Measurements from ENCODE around the gene MINDY4B. TPM values are rescaled to one million over a fixed set of nuclear protein-coding genes. Genes with fewer than 3 reads are reported as not detected.

The MINDY4B gene
- polyA plus RNA-seq, 1 of the 3 experiments (the other 2 are of a cell fraction), result not detected

DNA sequence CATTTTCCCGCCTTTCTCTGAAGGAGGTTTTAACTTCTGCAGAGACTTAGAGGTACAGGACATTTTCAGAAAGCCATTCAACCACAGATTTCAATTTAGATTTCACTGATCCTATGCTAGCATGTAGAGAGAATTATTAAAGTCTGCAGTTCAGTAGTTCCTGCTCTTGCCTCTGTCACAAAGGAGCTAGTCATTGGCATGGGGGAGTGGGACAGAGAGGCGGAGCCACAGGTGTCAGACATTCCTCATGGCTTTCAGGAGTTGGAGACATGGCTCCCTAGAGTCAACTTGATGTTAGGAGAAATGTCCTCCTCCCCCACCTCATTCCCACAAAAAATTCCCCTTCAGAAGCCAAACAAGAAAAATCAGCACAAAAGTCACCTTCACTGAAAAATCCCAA lies 76.2 kb downstream of the MINDY4B start:
- Histone ChIP-seq H3K36me3 (replicated peaks in 1 of 2; ENCODE audit: control insufficient read depth in 1 of 2, insufficient read depth in 2 of 2, low read length in 1 of 2) (no peaks in the 10 kb centered on the region), H3K9me2 (no peaks in the 10 kb centered on the region), H3F3A (replicated peaks; ENCODE audit: insufficient read depth) (no peaks in the 10 kb centered on the region), H3K27ac (ENCODE audit: low read depth in 2 of 2, low read length in 1 of 2) (no peak overlapping the region), H3K79me2 (ENCODE audit: insufficient read depth) (no peaks in the 10 kb centered on the region), H3K4me3 (ENCODE audit: low read depth in 2 of 2, low read length in 1 of 2) (no peak overlapping the region), H4K20me1 (ENCODE audit: insufficient read depth) (no peaks in the 10 kb centered on the region), H3K4me1 (ENCODE audit: control insufficient read depth in 1 of 2, insufficient read depth in 2 of 2, low read depth in 1 of 2, low read length in 1 of 2) (peaks cover 0 to 5% of the 10 kb centered on the region in 2 experiments; a peak in 1 of 4 replicates), H3K9me3 (no peaks in the 10 kb centered on the region), H2AFZ (ENCODE audit: low read depth) (no peak overlapping the region), H3K9ac (no peak overlapping the region), H3K4me2 (no peak overlapping the region), H3K27me3 (ENCODE audit: insufficient read depth) (peaks cover 35% of the 10 kb centered on the region)
- CTCF ChIA-PET, result interaction anchor here (0.9 kb wide), 1 partner anchor 41 kb away, joined by 3 read pairs; no protein-coding TSS in a partner anchor
- DNase-seq, result no peak
- 8% methylated on average over 2 of the region's 2 CpGs for WGBS (ENCODE audit: low lambda C conversion rate)
- TF ChIP-seq RCOR1 (IDR thresholded peaks at IDR 0.05; ENCODE audit: low read length) (no peak), IRF3 (IDR thresholded peaks at IDR 0.05; ENCODE audit: low read depth, low read length) (no peak)
- POLR2A ChIA-PET, result no interaction called here

DNA sequence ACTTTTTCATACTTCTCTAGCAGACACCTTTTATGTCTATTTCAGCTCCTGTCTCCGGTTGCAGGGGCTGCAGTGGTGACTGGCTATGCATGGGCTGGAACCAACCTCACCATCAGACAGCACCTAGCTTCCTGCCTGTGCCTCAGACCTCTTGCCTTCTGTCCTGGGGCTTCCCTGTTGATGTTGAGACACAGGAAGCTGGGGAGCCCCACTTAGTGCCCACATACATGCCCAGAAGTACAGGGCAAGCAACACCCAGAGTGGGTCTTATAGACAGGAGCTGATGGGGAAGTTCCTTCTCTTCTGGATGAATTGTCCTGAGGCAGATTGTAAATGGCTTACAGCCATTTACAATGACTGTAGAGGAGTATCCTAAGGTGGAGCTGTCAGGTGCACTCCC lies 77.0 kb downstream of the MINDY4B start:
- Histone ChIP-seq H3K79me2 (ENCODE audit: insufficient read depth) (no peaks in the 10 kb centered on the region), H3K4me1 (ENCODE audit: control insufficient read depth in 1 of 2, insufficient read depth in 2 of 2, low read depth in 1 of 2, low read length in 1 of 2) (peaks cover 0 to 5% of the 10 kb centered on the region in 2 experiments; a peak in 1 of 4 replicates), H3K9me3 (no peaks in the 10 kb centered on the region), H3K4me2 (no peak overlapping the region), H4K20me1 (ENCODE audit: insufficient read depth) (no peaks in the 10 kb centered on the region), H3K27ac (ENCODE audit: low read depth in 2 of 2, low read length in 1 of 2) (no peak overlapping the region), H3F3A (replicated peaks; ENCODE audit: insufficient read depth) (no peaks in the 10 kb centered on the region), H2AFZ (ENCODE audit: low read depth) (no peak overlapping the region), H3K9me2 (no peaks in the 10 kb centered on the region), H3K36me3 (replicated peaks in 1 of 2; ENCODE audit: control insufficient read depth in 1 of 2, insufficient read depth in 2 of 2, low read length in 1 of 2) (no peaks in the 10 kb centered on the region), H3K9ac (no peak overlapping the region), H3K4me3 (ENCODE audit: low read depth in 2 of 2, low read length in 1 of 2) (no peak overlapping the region), H3K27me3 (ENCODE audit: insufficient read depth) (peaks cover 38% of the 10 kb centered on the region)
- ChIA-PET POLR2A (no interaction called here), CTCF (interaction anchor here (1.0 to 1.3 kb wide), 2 partner anchors 40 to 64 kb away, joined by 3 read pairs; no protein-coding TSS in a partner anchor)
- TF ChIP-seq YY1 (IDR thresholded peaks at IDR 0.05; ENCODE audit: low read depth), result no peak
- TF ChIP-seq REST (IDR thresholded peaks at IDR 0.05; ENCODE audit: low read depth, low read length), result no peak
- no peak for TF ChIP-seq ZBTB33 (IDR thresholded peaks at IDR 0.05; ENCODE audit: borderline replicate concordance, low read depth)
- TF ChIP-seq, protein P1, sequence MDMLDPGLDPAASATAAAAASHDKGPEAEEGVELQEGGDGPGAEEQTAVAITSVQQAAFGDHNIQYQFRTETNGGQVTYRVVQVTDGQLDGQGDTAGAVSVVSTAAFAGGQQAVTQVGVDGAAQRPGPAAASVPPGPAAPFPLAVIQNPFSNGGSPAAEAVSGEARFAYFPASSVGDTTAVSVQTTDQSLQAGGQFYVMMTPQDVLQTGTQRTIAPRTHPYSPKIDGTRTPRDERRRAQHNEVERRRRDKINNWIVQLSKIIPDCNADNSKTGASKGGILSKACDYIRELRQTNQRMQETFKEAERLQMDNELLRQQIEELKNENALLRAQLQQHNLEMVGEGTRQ (IDR thresholded peaks at IDR 0.05; ENCODE audit: borderline replicate concordance, low read depth, low read length), result no peak
- TF ChIP-seq EP300 (IDR thresholded peaks at IDR 0.05; ENCODE audit: borderline replicate concordance in 1 of 2, low read depth in 1 of 2, low read length in 1 of 2), result no peak
- no peak for TF ChIP-seq USF1 (IDR thresholded peaks at IDR 0.05; ENCODE audit: borderline replicate concordance, low read depth)
- no peak for TF ChIP-seq FOXM1 (IDR thresholded peaks at IDR 0.05; ENCODE audit: low read depth)
- no peak for TF ChIP-seq POLR2AphosphoS5 (IDR thresholded peaks at IDR 0.05; ENCODE audit: low read depth, low read length)
- no peak for DNase-seq
- WGBS (ENCODE audit: low lambda C conversion rate), result 9% methylated on average over 1 of the region's 1 CpG

Measured in SK-N-SH (cell line).